Mesendoderm (in vitro differentiated cells): ENCODE data around the gene TMEM140.

Experiments used
- DNase-seq: peaks from one replicate; pipeline ENCODE4 v3.0.0; 2013
- H2AK5ac ChIP-seq: 2 replicates; pipeline ENCODE4 v1.6.1; 2013; ENCODE audit warnings: low read length, inconsistent platforms
- H2BK120ac ChIP-seq: 2 replicates; pipeline ENCODE4 v1.6.1; 2013; ENCODE audit warnings: low read depth, mild to moderate bottlenecking, low read length, moderate library complexity, mixed read lengths
- H2BK15ac ChIP-seq: replicated peaks from 2 replicates; pipeline ENCODE4 v1.6.1; 2013; ENCODE audit warnings: low read depth, mild to moderate bottlenecking, moderate library complexity
- H2BK5ac ChIP-seq: 2 replicates; pipeline ENCODE4 v1.6.1; 2013; ENCODE audit warnings: low read length, inconsistent platforms
- H3K18ac ChIP-seq: 2 replicates; pipeline ENCODE4 v1.6.1; 2013; ENCODE audit warnings: mild to moderate bottlenecking, low read length, mixed read lengths
- H3K23ac ChIP-seq: one replicate; pipeline ENCODE4 v1.6.1; 2013; ENCODE audit warnings: low read length
- H3K27ac ChIP-seq: 2 replicates; pipeline ENCODE4 v1.5.1; 2013; ENCODE audit warnings: low read depth, mild to moderate bottlenecking, inconsistent platforms, low read length, moderate library complexity
- H3K27me3 ChIP-seq: 2 replicates; pipeline ENCODE4 v1.6.1; 2013; ENCODE audit warnings: low read length, control low read depth, mild to moderate bottlenecking, inconsistent platforms; ENCODE audit not compliant: insufficient read depth, poor library complexity
- H3K36me3 ChIP-seq: 2 replicates; pipeline ENCODE4 v1.6.1; 2013; ENCODE audit warnings: low read length, inconsistent platforms; ENCODE audit not compliant: control insufficient read depth, insufficient read depth
- H3K4ac ChIP-seq: one replicate; pipeline ENCODE4 v1.6.1; 2013; ENCODE audit warnings: low read depth, mild to moderate bottlenecking, low read length, moderate library complexity
- H3K4me1 ChIP-seq: 2 replicates; pipeline ENCODE4 v1.6.1; 2013; ENCODE audit warnings: low read depth, low read length, inconsistent platforms; ENCODE audit not compliant: control insufficient read depth
- H3K4me2 ChIP-seq: 2 replicates; pipeline ENCODE4 v1.6.1; 2013; ENCODE audit warnings: low read length
- H3K4me3 ChIP-seq: 2 replicates; pipeline ENCODE4 v1.5.1; 2013; ENCODE audit warnings: mild to moderate bottlenecking, low read length
- H3K56ac ChIP-seq: one replicate; pipeline ENCODE4 v1.6.1; 2013; ENCODE audit warnings: low read length
- H3K79me1 ChIP-seq: 2 replicates; pipeline ENCODE4 v1.6.1; 2013; ENCODE audit warnings: low read length, inconsistent platforms
- H3K79me2 ChIP-seq: 2 replicates; pipeline ENCODE4 v1.6.1; 2013; ENCODE audit warnings: mild to moderate bottlenecking, low read length; ENCODE audit not compliant: control insufficient read depth, insufficient read depth
- H3K9ac ChIP-seq: 2 replicates; pipeline ENCODE4 v1.6.1; 2013; ENCODE audit warnings: low read length, inconsistent platforms
- H4K5ac ChIP-seq: one replicate; pipeline ENCODE4 v1.6.1; 2013; ENCODE audit warnings: low read length
- H4K8ac ChIP-seq: one replicate; pipeline ENCODE4 v1.6.1; 2013; ENCODE audit warnings: low read depth, mild to moderate bottlenecking, control low read depth, low read length, moderate library complexity
- WGBS: extraction: QIAGEN DNeasy Blood & Tissue Kit; methylation state at CpG from one replicate; pipeline ENCODE4 v1.1.7; 2013; ENCODE audit warnings: low lambda C conversion rate, missing lambda C conversion rate; ENCODE audit not compliant: insufficient coverage; ENCODE audit errors: extremely low coverage; 5-methylcytosine and 5-hydroxymethylcytosine counted together

TMEM140 gene

GRCh38 chr7:135183478-135183877 is 35.6 kb downstream of the TMEM140 start:
- WGBS, result no CpG with 5 or more reads among the region's 7 CpGs
- Histone ChIP-seq H2BK120ac (no peak overlapping the region), H3K79me2 (no peaks in the 10 kb centered on the region), H4K8ac (no peak overlapping the region), H3K79me1 (no peaks in the 10 kb centered on the region), H3K36me3 (no peaks in the 10 kb centered on the region), H3K56ac (no peak overlapping the region), H3K27me3 (no peaks in the 10 kb centered on the region), H3K4ac (no peak overlapping the region), H3K18ac (no peak overlapping the region), H4K5ac (no peak overlapping the region), H2BK15ac (no peak overlapping the region), H3K4me3 (no peak overlapping the region), H3K9ac (no peak overlapping the region), H3K4me2 (no peak overlapping the region), H2AK5ac (no peak overlapping the region), H2BK5ac (no peak overlapping the region), H3K4me1 (no peaks in the 10 kb centered on the region), H3K27ac (no peak overlapping the region), H3K23ac (no peak overlapping the region)
- DNase-seq, result no peak

DNA sequence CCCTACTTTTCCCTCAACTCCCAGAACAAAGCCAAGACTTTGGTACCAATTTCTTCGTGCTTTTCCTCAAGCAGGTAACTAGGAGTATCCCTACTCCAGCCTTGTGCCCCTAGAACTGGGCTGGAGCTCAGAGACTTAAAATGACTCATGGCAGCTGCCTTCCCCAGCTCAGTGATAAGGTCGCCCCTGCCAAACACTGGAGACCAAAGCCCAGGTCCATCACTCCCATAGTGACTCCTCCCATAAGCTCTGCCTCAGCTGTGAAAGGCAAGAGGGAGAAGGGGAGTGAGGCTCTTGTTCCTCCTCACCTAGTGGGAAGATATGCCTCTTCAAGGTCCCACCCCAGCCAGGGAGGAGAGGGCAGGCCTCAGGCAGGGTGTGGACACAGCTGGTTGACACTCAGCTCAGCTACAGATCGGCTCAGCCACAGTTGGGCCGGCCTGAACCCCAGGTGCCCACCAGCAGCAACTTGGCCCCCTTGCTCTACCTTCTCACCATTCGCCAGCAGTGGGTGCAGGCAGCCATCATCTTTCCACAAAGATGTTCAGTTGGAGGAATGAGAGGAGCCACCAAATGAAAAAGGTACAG is 36.5 kb downstream of the TMEM140 start:
- H3K36me3 ChIP-seq, result no peaks in the 10 kb centered on the region
- no peak overlapping the region for H4K8ac ChIP-seq
- DNase-seq, result no peak
- no peak overlapping the region for H2AK5ac ChIP-seq
- H2BK15ac ChIP-seq, result no peak overlapping the region
- no peak overlapping the region for H3K27ac ChIP-seq
- no peak overlapping the region for H3K23ac ChIP-seq
- no CpG with 5 or more reads among the region's 5 CpGs for WGBS
- H3K18ac ChIP-seq, result no peak overlapping the region
- H3K79me1 ChIP-seq, result no peaks in the 10 kb centered on the region
- no peaks in the 10 kb centered on the region for H3K79me2 ChIP-seq
- no peaks in the 10 kb centered on the region for H3K27me3 ChIP-seq
- H3K4me1 ChIP-seq, result no peaks in the 10 kb centered on the region
- no peak overlapping the region for H4K5ac ChIP-seq
- no peak overlapping the region for H3K56ac ChIP-seq
- H3K4me3 ChIP-seq, result no peak overlapping the region
- H3K4ac ChIP-seq, result no peak overlapping the region
- no peak overlapping the region for H2BK120ac ChIP-seq
- H3K4me2 ChIP-seq, result no peak overlapping the region
- no peak overlapping the region for H2BK5ac ChIP-seq
- no peak overlapping the region for H3K9ac ChIP-seq

DNA sequence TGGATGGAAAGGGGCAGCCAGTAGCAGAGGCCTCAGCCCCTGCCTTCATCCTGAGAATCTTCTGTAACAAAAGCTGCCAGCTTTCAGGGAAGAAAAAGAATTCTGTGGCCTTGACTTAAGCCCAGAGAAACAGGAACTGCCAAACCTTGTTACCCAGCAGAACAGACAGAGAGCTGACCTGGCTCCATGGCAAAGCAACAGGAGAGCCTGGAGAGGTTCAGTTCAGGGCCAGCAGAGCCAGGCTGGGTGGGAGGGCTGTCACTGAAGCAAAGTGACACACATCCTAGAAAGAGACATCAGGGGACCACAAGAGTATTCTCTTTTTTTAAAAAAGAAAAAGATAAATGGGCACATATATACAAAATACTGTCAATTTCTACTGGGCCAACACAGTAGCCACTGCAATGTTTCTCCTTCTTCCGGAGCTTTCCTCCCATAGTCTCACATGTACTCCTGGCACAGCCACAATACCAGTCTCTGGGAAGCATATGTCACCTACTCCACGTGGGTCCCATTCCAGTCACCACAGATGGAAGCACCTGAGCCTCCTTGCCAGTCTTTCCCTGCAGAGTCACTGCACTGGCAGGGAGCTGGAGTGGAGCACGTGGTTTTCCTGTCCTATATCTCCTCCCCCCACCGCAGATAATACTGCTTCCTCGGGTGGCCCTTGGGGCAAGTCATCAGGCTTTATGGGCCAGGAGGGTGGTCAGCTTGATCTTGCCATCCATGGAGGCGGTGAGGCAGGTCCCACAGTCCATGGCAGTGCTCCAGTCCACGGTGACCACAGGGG is 37.8 kb downstream of the TMEM140 start:
- no peak overlapping the region for H3K56ac ChIP-seq
- no CpG with 5 or more reads among the region's 7 CpGs for whole genome bisulfite sequencing

DNA sequence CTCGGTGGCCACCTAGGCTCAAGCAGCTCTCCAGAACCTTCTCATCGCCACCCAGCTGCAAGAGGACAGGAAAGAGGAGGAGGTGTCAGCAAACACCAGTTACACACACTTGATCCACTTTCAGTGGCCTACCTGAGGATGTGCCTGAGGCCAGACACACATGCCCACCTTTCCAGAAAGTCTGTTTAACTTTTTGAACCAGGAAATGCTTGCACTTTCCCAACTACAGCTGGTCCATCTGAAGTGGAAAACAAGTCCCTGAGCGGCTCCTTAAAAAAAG is 38.3 kb downstream of the TMEM140 start:
- Histone ChIP-seq H3K4me1 (no peaks in the 10 kb centered on the region), H4K5ac (no peak overlapping the region), H3K23ac (no peak overlapping the region), H3K79me2 (no peaks in the 10 kb centered on the region), H4K8ac (no peak overlapping the region), H3K79me1 (no peaks in the 10 kb centered on the region), H3K36me3 (no peaks in the 10 kb centered on the region), H3K18ac (no peak overlapping the region), H3K9ac (no peak overlapping the region), H3K4ac (no peak overlapping the region), H2AK5ac (no peak overlapping the region), H3K56ac (no peak overlapping the region), H2BK15ac (no peak overlapping the region), H3K27ac (no peak overlapping the region), H2BK120ac (no peak overlapping the region), H3K27me3 (no peaks in the 10 kb centered on the region), H3K4me3 (no peak overlapping the region), H3K4me2 (no peak overlapping the region), H2BK5ac (no peak overlapping the region)
- WGBS, result no CpG with 5 or more reads among the region's 3 CpGs
- DNase-seq, result no peak

More for the DNA sequence above, 37.8 kb downstream of the TMEM140 start:
- H2BK15ac ChIP-seq, result no peak overlapping the region
- H3K23ac ChIP-seq, result no peak overlapping the region
- no peak overlapping the region for H2AK5ac ChIP-seq
- H3K18ac ChIP-seq, result no peak overlapping the region
- H3K4ac ChIP-seq, result no peak overlapping the region
- H3K9ac ChIP-seq, result no peak overlapping the region
- H3K4me2 ChIP-seq, result no peak overlapping the region
- no peak for DNase-seq
- H3K36me3 ChIP-seq, result no peaks in the 10 kb centered on the region
- H3K4me1 ChIP-seq, result no peaks in the 10 kb centered on the region
- H3K27me3 ChIP-seq, result no peaks in the 10 kb centered on the region
- H3K79me2 ChIP-seq, result no peaks in the 10 kb centered on the region
- no peak overlapping the region for H4K8ac ChIP-seq
- no peak overlapping the region for H2BK5ac ChIP-seq
- no peak overlapping the region for H3K27ac ChIP-seq
- H3K79me1 ChIP-seq, result no peaks in the 10 kb centered on the region
- no peak overlapping the region for H4K5ac ChIP-seq
- no peak overlapping the region for H3K4me3 ChIP-seq
- no peak overlapping the region for H2BK120ac ChIP-seq

DNA sequence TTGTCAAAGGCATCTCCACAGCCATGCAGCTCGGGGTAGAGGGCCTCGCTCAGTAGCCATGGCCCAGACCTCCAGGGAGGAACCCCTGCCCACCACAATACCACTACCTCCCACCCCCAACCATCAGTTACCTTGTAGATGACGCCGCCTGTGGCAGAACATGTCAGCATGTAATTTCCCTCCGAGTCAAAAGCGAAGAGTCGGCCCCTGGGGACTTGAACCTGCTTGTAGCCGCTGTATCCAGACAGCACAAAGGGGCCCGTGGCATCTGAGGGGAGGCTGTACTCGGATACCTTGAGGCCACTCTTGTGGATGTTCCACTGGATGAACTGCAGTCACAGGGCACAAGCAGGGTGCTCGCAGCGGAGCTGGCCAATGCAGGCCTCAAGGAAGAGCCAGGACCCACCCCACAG is 39.0 kb downstream of the TMEM140 start:
- WGBS, result no CpG with 5 or more reads among the region's 12 CpGs
- no peaks in the 10 kb centered on the region for H3K36me3 ChIP-seq
- no peak overlapping the region for H2BK120ac ChIP-seq

More for the DNA sequence above, 39.0 kb downstream of the TMEM140 start:
- Histone ChIP-seq H3K4ac (no peak overlapping the region), H2BK15ac (no peak overlapping the region), H3K18ac (no peak overlapping the region), H3K23ac (no peak overlapping the region), H3K56ac (no peak overlapping the region), H2BK5ac (no peak overlapping the region), H3K27ac (no peak overlapping the region), H3K4me1 (no peaks in the 10 kb centered on the region), H4K8ac (no peak overlapping the region), H3K4me3 (no peak overlapping the region), H3K79me1 (no peaks in the 10 kb centered on the region), H3K4me2 (no peak overlapping the region), H3K9ac (no peak overlapping the region), H3K79me2 (no peaks in the 10 kb centered on the region), H2AK5ac (no peak overlapping the region), H4K5ac (no peak overlapping the region), H3K27me3 (no peaks in the 10 kb centered on the region)
- DNase-seq, result no peak
